GM19395 (cell line): ENCODE measurements around the gene AGPAT3.

ENCODE experiments used
- ATAC-seq: cut with Tn5 transposase; IDR thresholded peaks from one replicate; pipeline ENCODE4 v1.9.1; 2021; ENCODE audit warnings: mild to moderate bottlenecking, moderate library complexity; ENCODE audit not compliant: unreplicated experiment

Gene AGPAT3

GRCh38 chr21:44013380-44014088, 148.5 kb downstream of the AGPAT3 start:
- no peak for ATAC-seq

GRCh38 chr21:44017601-44018000, 152.6 kb downstream of the AGPAT3 start:
- no peak for ATAC-seq

- ATAC-seq = no peak
Observed at GRCh38 chr21:44018127-44018526, 153.1 kb downstream of the AGPAT3 start.

- no peak for ATAC-seq
Observed at GRCh38 chr21:44018813-44019567, 154.0 kb downstream of the AGPAT3 start.

- no peak for ATAC-seq
Observed at GRCh38 chr21:44019568-44019958, 154.5 kb downstream of the AGPAT3 start.

GRCh38 chr21:44020551-44020950, 155.5 kb downstream of the AGPAT3 start:
- no peak for ATAC-seq

GRCh38 chr21:44021064-44021463, 156.0 kb downstream of the AGPAT3 start:
- ATAC-seq = no peak

- ATAC-seq = no peak
Observed at GRCh38 chr21:44024257-44024656, 159.2 kb downstream of the AGPAT3 start.

- ATAC-seq = no peak
Observed at GRCh38 chr21:44024887-44025353, 159.9 kb downstream of the AGPAT3 start.

GRCh38 chr21:44027607-44028286, 162.7 kb downstream of the AGPAT3 start:
- ATAC-seq = no peak

- ATAC-seq = no peak
Observed at GRCh38 chr21:44028287-44028659, 163.2 kb downstream of the AGPAT3 start.

- no peak for ATAC-seq
Observed at GRCh38 chr21:44029460-44030087, 164.6 kb downstream of the AGPAT3 start.

- no peak for ATAC-seq
Observed at GRCh38 chr21:44035244-44035643, 170.2 kb downstream of the AGPAT3 start.
